ACC112 (cell line): ENCODE results near the gene HRG.
"Not testable (repeated sequence)": the region's sequence is repeated elsewhere in the genome, so short reads cannot be mapped to it uniquely, and the experiment has no call there.

Experiments used
- H2AFZ ChIP-seq: fragments of 200-600 bp; sonication (generic); one replicate; pipeline ENCODE4 v1.6.0; 2017; ENCODE audit warnings: antibody characterized with exemption, low read length; ENCODE audit not compliant: unreplicated experiment
- H3K27ac ChIP-seq: fragments of 200-600 bp; sonication (generic); 2 replicates; pipeline ENCODE4 v1.5.1; 2014; ENCODE audit warnings: low read depth, mild to moderate bottlenecking, antibody characterized with exemption, low read length, moderate library complexity
- H3K27me3 ChIP-seq: fragments of 200-600 bp; sonication (generic); 2 replicates; pipeline ENCODE4 v1.6.1; 2014; ENCODE audit warnings: mild to moderate bottlenecking, antibody characterized with exemption, low read length, moderate library complexity, mixed read lengths; ENCODE audit not compliant: insufficient read depth
- H3K36me3 ChIP-seq: fragments of 200-600 bp; sonication (generic); 2 replicates; pipeline ENCODE4 v1.6.1; 2016; ENCODE audit warnings: mild to moderate bottlenecking, antibody characterized with exemption, low read length, moderate library complexity, mixed read lengths; ENCODE audit not compliant: insufficient read depth
- H3K4me1 ChIP-seq: fragments of 200-600 bp; sonication (generic); one replicate; pipeline ENCODE4 v1.6.1; 2016; ENCODE audit warnings: low read length, mixed read lengths; ENCODE audit not compliant: insufficient read depth, unreplicated experiment, control insufficient read depth
- H3K4me3 ChIP-seq: fragments of 200-600 bp; sonication (generic); 2 replicates; pipeline ENCODE4 v1.5.1; 2014; ENCODE audit warnings: mild to moderate bottlenecking, low read depth, low read length
- H3K79me2 ChIP-seq: fragments of 200-600 bp; sonication (generic); one replicate; pipeline ENCODE4 v1.6.0; 2016; ENCODE audit warnings: low read length; ENCODE audit not compliant: control insufficient read depth, unreplicated experiment, insufficient read depth

HRG gene

DNA sequence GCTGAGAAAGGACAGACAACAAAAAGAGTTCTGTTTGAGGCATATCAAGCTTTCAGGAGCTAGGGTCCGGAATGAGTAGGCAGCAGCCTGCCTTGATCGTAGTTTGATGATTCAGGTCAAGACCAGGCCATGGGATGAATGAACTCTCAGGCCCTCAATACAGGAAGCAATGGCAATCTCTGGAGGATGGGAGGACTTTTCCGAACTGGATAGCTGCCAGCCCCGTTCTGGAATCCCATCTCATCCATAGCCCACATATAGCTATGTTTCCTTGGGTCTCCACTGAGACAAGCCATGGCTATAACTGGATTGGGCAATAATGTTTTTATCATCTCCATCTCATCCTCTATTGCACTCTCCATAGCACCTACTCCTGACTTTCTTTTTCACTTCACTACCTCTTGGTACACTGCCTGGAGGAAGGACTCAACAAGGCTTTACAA, 40.2 kb upstream of the HRG start:
- Histone ChIP-seq H3K27ac (no peak overlapping the region), H3K36me3 (no peaks in the 10 kb centered on the region), H3K4me1 (no peaks in the 10 kb centered on the region), H3K79me2 (no peaks in the 10 kb centered on the region), H2AFZ (no peak overlapping the region), H3K27me3 (peaks cover 72% of the 10 kb centered on the region), H3K4me3 (no peak overlapping the region)

DNA sequence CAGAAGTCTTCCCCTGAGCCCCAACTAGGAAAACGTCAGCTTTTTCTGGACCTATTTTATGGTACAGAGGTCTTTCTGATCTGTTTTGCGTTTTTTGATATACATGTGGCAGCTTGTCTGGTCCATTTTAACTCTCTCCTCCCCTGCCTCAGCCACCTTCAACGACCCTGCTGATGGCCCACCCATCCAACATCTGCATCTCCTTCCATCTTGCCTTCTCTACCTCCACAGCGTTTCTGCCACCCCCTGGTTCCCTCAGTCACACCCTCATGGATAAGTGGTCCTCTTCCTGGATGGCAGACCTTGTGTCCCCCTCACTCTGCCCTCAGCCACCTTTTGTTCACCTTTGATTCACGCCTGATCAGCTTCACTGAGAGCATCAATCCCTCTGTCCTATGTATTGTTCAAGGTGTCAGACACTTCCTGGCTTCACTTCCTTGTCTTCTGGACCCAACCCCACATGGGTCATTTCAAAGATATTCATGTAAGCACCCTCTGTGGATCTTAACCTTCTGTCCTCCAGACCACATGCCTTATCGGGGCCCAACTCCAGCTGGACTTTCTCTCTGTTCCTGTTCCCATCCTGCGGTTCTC, 39.5 kb upstream of the HRG start:
- H3K4me1 ChIP-seq: no peaks in the 10 kb centered on the region
- H3K27ac ChIP-seq: no peak overlapping the region
- H3K79me2 ChIP-seq: no peaks in the 10 kb centered on the region
- no peak overlapping the region for H3K4me3 ChIP-seq
- H3K27me3 ChIP-seq: peaks cover 75% of the 10 kb centered on the region
- H3K36me3 ChIP-seq: no peaks in the 10 kb centered on the region
- H2AFZ ChIP-seq: no peak overlapping the region

DNA sequence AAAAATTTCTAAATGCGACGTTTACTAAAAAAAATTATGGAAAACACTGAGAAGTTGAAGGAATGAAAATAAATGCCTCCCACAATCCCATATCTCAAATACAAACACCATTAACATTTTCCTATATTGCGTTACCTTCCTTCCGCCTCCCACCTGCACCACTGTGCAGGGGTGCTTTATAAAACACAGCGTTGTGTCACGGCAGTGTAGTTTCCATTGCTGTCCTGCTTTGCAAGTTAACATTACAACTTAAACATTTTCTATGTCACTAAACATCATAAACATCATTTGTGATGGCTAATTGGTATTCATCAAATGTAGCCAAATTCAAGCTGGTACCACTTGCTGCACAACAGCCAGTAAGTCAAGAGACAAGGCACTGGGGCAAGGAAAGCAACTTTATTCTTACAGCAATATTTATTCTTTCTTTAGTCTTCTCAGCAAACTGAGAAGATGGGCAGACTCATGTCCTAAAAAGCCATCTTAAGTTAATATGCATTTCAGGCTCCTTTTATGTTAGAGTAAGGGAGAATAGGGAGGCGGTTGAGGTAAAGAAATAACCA, 37.9 kb upstream of the HRG start:
- no peaks in the 10 kb centered on the region for H3K79me2 ChIP-seq
- peaks cover 63% of the 10 kb centered on the region for H3K27me3 ChIP-seq
- no peaks in the 10 kb centered on the region for H3K4me1 ChIP-seq
- H3K27ac ChIP-seq: no peak overlapping the region
- H3K36me3 ChIP-seq: no peaks in the 10 kb centered on the region
- no peak overlapping the region for H3K4me3 ChIP-seq
- H2AFZ ChIP-seq: no peak overlapping the region

DNA sequence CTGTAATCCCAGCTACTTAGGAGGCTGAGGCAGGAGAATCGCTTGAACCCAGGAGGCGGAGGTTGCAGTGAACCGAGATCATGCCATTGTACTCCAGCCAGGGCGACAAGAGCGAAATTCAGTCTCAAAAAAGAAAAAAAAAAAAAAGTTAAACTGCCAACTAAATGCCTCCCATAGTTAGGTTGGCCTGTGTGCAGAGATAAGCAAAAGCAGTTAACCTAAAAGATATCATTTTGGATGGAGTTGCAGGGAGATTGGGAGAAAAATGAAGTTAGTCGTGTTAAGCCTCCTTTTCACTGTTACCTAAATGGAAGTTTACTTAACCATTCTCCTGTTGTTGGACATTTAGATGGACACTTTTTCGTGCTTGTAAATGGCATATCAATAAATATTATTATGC, 37.1 kb upstream of the HRG start:
- no peaks in the 10 kb centered on the region for H3K36me3 ChIP-seq
- no peaks in the 10 kb centered on the region for H3K4me1 ChIP-seq
- H2AFZ ChIP-seq: no peak overlapping the region
- peaks cover 59% of the 10 kb centered on the region for H3K27me3 ChIP-seq
- H3K4me3 ChIP-seq: no peak overlapping the region
- H3K27ac ChIP-seq: no peak overlapping the region
- H3K79me2 ChIP-seq: no peaks in the 10 kb centered on the region

DNA sequence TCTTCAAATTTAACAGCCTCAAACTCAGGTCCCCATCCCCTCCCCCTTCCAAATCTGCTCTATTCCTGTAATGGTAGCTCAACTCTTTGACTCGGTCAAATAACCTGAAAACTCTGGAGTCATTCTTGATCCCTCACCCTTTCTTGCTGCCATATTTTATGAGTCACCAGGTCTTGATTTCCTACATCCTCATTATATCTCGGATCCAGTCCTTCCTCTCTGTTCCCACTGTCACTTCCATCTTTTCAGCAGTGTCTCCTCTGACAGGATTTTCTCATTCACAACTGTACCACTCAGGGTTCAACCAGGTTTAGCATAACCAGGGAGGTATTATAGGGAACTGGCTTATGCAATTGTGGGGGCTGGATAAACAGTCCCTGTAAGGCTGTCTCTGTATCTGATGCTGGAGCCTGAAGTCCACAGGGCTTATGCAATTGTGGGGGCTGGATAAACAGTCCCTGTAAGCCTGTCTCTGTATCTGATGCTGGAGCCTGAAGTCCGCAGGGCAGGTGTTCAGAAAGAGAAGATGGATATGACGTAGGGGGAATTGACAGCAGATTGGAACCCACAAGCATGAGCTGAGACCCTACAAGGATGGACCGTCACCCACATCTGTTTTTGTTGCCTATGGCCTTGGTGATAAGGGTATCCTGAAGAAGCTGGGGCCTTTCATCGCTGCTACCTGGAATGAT, 34.7 kb upstream of the HRG start:
- Histone ChIP-seq H3K27me3 (peaks cover 61% of the 10 kb centered on the region), H3K4me1 (no peaks in the 10 kb centered on the region), H2AFZ (no peak overlapping the region), H3K36me3 (no peaks in the 10 kb centered on the region), H3K27ac (no peak overlapping the region), H3K4me3 (no peak overlapping the region), H3K79me2 (no peaks in the 10 kb centered on the region)

DNA sequence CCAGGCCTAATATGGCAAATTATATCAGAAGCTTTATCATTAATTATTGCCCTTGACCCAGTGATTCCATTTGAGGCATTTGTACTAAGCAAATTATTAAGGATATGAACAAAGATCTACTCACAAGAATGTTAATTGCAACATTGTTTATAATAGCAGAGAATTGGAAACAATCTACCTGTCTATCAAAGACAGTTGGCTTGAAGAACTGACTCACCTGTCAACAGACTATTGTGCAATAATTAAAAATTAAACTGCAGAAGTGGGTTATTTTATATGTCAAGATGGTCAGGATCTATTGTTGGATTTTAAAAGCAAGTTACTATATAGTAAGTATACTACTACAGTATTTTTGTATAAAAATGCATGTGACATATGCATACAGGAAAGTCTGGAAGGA, 32.3 kb upstream of the HRG start:
- Histone ChIP-seq H3K79me2 (no peaks in the 10 kb centered on the region), H3K27ac (no peak overlapping the region), H3K36me3 (no peaks in the 10 kb centered on the region), H3K27me3 (peaks cover 67% of the 10 kb centered on the region), H3K4me3 (no peak overlapping the region), H3K4me1 (no peaks in the 10 kb centered on the region), H2AFZ (no peak overlapping the region)

DNA sequence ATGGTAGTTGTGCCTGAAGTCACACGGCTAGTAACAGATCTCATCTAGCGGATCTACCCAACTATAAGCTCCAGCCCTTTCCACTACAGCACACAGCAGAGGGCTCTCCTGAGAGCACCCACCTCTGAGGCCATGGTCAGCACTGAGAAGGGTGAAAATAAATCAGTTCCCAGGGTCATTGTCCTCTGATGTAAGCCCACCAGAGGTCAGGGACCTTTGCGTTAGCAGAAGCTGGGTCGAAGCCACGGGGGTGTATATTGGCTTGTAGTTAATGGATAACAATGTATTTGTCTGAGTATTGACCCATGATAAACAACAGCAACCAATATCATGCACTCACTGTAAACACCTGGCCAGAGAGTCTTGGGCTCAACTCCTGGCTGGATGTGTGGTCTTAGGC, 31.6 kb upstream of the HRG start:
- not testable (repeated sequence) for H3K27ac ChIP-seq, H3K4me3 ChIP-seq, H2AFZ ChIP-seq, H3K79me2 ChIP-seq, H3K4me1 ChIP-seq, H3K36me3 ChIP-seq
- peaks cover 73% of the 10 kb centered on the region for H3K27me3 ChIP-seq

DNA sequence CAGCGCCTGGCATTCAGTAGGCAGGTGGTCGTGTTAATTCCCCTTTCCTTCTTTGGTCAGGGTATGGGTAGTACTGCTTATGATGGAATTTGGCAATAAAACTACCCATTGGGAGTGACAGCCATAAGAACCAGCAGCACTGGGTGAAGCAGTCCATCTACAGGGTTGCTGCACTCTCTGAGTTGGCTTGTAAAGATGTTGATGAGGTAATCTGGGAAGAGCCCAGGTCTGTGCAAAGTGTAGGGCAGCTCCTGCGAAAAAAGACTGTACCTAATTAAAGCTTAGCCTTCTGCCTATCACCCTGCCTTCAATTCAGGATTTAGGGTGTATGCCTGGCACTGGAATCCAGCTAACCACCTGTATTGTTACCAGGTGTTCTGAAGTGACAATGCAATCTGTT, 30.3 kb upstream of the HRG start:
- Histone ChIP-seq H3K4me1 (peaks cover under 1% of the 10 kb centered on the region), H3K4me3 (no peak overlapping the region), H2AFZ (no peak overlapping the region), H3K27ac (no peak overlapping the region), H3K36me3 (no peaks in the 10 kb centered on the region), H3K27me3 (peaks cover 76% of the 10 kb centered on the region), H3K79me2 (no peaks in the 10 kb centered on the region)

DNA sequence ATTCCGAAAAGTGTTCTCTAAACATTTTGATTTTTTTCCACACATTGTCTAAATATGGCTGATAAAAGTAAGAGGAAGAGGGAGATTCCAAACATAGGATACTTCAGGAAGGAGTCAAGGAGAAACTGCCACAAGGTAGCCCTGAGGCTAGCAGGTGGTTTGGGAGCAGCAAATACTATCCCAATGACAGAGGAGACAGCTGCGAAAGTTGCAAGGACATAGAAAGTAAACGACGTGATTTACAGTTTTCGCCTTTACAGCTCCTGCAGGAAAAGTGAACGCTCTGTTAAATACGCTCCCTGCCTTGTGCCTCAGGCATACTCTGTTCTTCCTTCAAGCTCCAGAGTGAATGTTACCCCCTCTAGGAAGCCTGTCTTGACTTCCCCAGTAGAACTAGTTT, 29.3 kb upstream of the HRG start:
- Histone ChIP-seq H3K4me1 (peaks cover 4% of the 10 kb centered on the region), H3K27me3 (peaks cover 76% of the 10 kb centered on the region), H3K4me3 (no peak overlapping the region), H2AFZ (no peak overlapping the region), H3K36me3 (no peaks in the 10 kb centered on the region), H3K27ac (no peak overlapping the region), H3K79me2 (no peaks in the 10 kb centered on the region)

DNA sequence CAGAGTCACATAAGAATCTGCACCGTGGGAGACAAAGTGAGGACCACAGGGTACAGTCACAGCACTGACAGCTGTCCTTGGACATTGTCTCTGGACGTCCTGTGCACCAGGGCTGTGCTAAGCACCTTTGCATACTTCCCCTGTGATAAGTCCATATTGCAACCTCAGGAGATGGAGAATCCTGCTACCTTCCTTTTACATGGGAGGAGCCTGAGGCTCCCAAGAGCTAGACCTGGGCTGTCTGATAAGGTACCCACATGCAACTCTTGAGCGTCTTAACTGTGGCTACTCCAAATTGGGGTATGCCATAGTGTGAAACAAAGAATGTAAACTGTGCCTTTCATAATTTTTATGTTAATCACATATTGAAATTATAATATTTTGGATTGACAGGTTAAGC, 28.1 kb upstream of the HRG start:
- H3K27ac ChIP-seq: no peak overlapping the region
- no peak overlapping the region for H2AFZ ChIP-seq
- H3K36me3 ChIP-seq: no peaks in the 10 kb centered on the region
- H3K79me2 ChIP-seq: no peaks in the 10 kb centered on the region
- peaks cover 87% of the 10 kb centered on the region for H3K27me3 ChIP-seq
- peaks cover 4% of the 10 kb centered on the region for H3K4me1 ChIP-seq
- no peak overlapping the region for H3K4me3 ChIP-seq

DNA sequence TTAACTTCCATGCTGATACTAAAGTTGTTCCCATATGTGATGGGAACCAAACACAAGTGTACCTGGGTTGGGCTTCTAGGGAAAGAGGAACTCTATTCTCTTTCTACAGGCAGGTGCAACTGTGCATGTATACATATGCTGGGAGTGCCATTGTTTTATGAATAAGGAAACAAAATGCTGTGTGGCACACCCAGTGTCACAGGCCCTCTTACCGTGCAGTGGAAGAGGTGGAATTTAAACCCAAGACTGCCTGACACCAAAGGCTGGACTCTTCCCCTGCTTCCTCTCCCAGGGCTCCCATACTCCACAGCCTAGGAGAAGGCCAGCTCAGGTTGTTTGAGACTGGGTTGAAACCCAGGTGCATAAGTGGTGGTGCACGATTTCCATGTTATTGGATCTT, 27.6 kb upstream of the HRG start:
- no peak overlapping the region for H2AFZ ChIP-seq
- no peak overlapping the region for H3K4me3 ChIP-seq
- H3K79me2 ChIP-seq: no peaks in the 10 kb centered on the region
- H3K27me3 ChIP-seq: peaks cover 93% of the 10 kb centered on the region
- no peaks in the 10 kb centered on the region for H3K36me3 ChIP-seq
- H3K27ac ChIP-seq: no peak overlapping the region
- H3K4me1 ChIP-seq: peaks cover 4% of the 10 kb centered on the region
